SK-N-MC (cell line): ENCODE results near the gene TRPC4AP.

Experiments used
- EZH2 ChIP-seq: fragments of 200-600 bp; sonication (generic); IDR thresholded peaks from one replicate; pipeline ENCODE4 v1.6.1; 2017; ENCODE audit warnings: antibody characterized with exemption
- POLR2AphosphoS5 ChIP-seq: IDR thresholded peaks from 2 replicates; pipeline ENCODE4 v1.6.1; 2012; ENCODE audit warnings: mild to moderate bottlenecking, low read depth, low read length, borderline replicate concordance

GRCh38 chr20:35054814-35055213 lies 37.8 kb downstream of the TRPC4AP start:
- TF ChIP-seq POLR2AphosphoS5: no peak
- TF ChIP-seq EZH2: no peak
